ENCODE data around the gene CBX7.
"Not testable (repeated sequence)": the region's sequence is repeated elsewhere in the genome, so short reads cannot be mapped to it uniquely, and the experiment has no call there.

Gene CBX7

GRCh38 chr22:39173787-39174497 is 21.5 kb upstream of the CBX7 start:
- peak in 1 of 2 experiments; percentile 27 for DNase-seq

GRCh38 chr22:39173050-39173706 is 20.7 kb upstream of the CBX7 start:
- DNase-seq, result no peak

- DNase-seq, result not testable (repeated sequence)
Observed at GRCh38 chr22:39172265-39173049, 20.0 kb upstream of the CBX7 start.

GRCh38 chr22:39171623-39172264 is 19.3 kb upstream of the CBX7 start:
- DNase-seq, result no peak

- DNase-seq, result peak; percentile 73 to 81
Observed at GRCh38 chr22:39170825-39171622, 18.5 kb upstream of the CBX7 start.

- no peak for DNase-seq
Observed at GRCh38 chr22:39169797-39170466, 17.5 kb upstream of the CBX7 start.

- DNase-seq, result no peak
Observed at GRCh38 chr22:39166547-39166946, 14.1 kb upstream of the CBX7 start.

GRCh38 chr22:39156093-39156492 is 3.6 kb upstream of the CBX7 start:
- not testable (repeated sequence) for DNase-seq

- DNase-seq, result no peak
Observed at GRCh38 chr22:39155421-39155820, 2.9 kb upstream of the CBX7 start.

- no peak for DNase-seq
Observed at GRCh38 chr22:39153220-39153717, 789 bp upstream of the CBX7 start.

GRCh38 chr22:39152024-39152510 is 413 bp downstream of the CBX7 start:
- DNase-seq, result no peak

GRCh38 chr22:39151329-39151975 is 1.0 kb downstream of the CBX7 start:
- DNase-seq, result no peak

- DNase-seq, result no peak
Observed at GRCh38 chr22:39150848-39151215, 1.6 kb downstream of the CBX7 start.

- no peak for DNase-seq
Observed at GRCh38 chr22:39149915-39150847, 2.3 kb downstream of the CBX7 start.

GRCh38 chr22:39148727-39149535 is 3.5 kb downstream of the CBX7 start:
- DNase-seq, result peak; percentile 62 to 64

- no peak for DNase-seq
Observed at GRCh38 chr22:39148026-39148726, 4.3 kb downstream of the CBX7 start.

- DNase-seq, result no peak
Observed at GRCh38 chr22:39147335-39148025, 5.0 kb downstream of the CBX7 start.
